HG02970 (cell line): ENCODE data around the gene SPOCK1.
"Not testable (repeated sequence)": the region's sequence is repeated elsewhere in the genome, so short reads cannot be mapped to it uniquely, and the experiment has no call there.

Source experiments
- ATAC-seq: cut with Tn5 transposase; IDR thresholded peaks from one replicate; pipeline ENCODE4 v1.9.1; 2021; ENCODE audit warnings: mild to moderate bottlenecking, moderate library complexity, moderate number of reproducible peaks; ENCODE audit not compliant: unreplicated experiment, low FRiP score

SPOCK1 gene

DNA sequence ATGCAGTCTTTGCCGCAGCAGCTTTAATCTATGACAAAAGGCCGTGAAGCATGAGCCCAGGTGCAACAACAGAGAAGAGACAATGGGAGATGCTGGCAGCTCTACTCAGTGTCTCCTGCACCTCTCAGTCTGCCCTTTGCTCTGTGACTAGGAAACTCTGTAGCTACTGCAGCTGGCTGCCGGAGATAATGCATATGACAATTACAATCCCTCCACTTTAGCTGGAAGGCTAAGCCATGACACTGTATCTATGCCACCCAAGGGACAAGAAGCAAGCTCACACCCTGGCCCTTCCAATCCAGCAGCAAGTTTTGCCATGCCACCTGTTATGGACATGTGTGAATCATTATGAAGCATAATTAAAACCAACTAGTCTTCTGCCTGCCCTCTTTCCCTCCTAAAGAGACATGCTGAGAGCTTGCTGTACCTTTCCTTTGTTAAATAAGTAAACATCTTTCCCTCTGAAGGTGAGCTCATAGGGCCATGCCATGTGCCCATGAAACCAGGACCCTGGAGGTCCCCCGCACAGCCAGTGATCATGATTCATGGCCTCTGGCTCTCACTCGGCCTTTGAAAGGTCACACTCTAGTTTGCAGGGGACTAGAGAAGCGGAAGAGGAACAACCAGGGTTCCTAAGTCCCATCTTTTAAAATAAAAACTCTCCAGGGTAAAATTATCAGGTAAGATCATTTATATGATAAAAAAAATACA, 219.4 kb downstream of the SPOCK1 start:
- no peak for ATAC-seq

DNA sequence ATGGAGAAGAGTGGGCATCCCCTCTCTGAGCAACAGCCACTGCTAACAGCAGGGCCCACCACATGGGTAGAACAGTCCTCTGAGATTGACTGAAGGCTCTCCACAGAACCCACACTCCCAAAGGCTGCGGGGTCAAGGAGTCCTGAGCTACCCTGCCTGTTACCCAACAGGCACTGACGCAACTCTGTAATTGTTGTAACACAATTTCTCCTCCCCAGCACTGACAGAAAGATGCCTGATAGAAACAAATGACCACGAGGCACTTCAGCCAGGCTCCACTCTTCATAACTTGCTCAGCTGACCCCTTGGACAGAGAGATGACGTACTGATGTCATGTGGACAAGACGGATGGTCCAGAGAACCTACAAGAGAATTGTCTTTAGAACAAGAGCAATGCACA, 220.7 kb downstream of the SPOCK1 start:
- no peak for ATAC-seq

GRCh38 chr5:137275083-137275482, 224.0 kb downstream of the SPOCK1 start:
- no peak for ATAC-seq

GRCh38 chr5:137273511-137273910, 225.6 kb downstream of the SPOCK1 start:
- no peak for ATAC-seq

DNA sequence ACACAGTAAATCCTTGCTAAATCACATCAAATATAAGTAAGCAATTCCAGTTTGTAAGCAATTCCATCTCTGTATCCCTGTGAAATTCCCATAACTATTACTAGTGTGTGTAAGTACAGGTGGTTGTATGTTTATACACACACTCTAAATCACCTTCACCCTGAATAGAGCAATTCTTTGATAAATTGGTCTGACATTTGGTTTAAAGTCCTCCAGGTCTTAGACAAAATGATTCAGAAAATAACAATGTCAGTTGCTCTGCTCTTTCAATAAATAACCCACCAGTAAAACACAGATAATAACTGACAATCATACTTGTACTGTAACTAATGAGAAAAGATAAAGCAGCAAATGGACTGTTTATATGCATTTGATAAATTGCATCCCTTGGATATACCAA, 226.3 kb downstream of the SPOCK1 start:
- no peak for ATAC-seq

- no peak for ATAC-seq
Measured at GRCh38 chr5:137269946-137270345, 229.2 kb downstream of the SPOCK1 start.

DNA sequence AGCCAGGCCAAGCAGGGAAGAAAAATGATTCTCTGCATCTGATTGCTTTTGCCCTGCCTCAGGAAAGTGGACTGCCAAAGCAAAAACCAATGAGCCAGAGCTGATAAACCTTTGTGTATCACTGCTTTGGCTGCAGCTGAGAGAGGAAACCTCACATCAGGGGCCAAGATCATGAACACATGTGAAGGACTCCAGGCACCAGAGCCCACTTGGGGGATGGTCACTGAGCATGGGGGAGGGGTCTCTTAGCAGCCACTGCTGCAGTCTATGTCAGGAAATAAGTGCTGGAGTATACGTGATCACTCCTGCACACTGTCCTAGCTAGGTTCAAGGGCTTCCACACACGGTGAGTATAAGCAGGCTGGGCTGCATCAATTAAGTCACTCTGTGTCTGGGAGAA, 229.9 kb downstream of the SPOCK1 start:
- ATAC-seq = no peak

DNA sequence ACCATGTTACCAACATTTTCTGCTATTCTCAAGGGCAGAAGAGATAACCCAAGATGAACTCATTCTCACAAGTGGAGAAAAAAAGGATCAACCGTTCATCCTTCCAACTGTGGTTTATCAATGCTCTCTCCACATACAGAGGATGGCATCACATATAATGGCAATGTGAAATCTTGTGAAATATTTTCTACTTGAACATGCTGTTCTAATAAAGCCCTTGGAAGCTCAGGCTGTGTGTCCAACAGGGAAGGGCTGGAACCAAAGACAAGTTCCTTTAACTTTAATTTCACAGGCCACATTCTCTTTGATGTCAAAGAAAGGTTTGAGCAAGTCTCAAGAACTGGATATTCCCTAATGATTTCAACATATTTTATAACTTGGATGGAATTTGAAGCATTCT, 230.5 kb downstream of the SPOCK1 start:
- ATAC-seq = no peak

DNA sequence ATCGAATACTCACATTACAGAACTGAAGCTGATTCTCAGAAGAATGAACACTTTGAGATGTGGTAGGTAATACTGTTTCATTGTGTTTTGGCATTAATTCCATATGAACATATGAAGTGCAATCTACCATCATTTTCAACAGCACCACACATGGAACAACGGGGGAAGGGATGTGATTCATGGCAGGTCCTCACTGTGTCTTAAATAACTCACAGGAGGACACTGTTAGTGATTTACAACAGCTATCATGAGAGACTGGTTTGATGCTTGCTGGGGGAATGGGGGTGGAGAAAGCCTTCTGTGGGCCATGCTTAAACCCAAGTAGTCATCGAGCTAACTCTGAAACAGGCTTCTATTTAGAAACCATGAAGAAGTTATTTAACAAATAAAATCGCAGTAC, 232.9 kb downstream of the SPOCK1 start:
- no peak for ATAC-seq

DNA sequence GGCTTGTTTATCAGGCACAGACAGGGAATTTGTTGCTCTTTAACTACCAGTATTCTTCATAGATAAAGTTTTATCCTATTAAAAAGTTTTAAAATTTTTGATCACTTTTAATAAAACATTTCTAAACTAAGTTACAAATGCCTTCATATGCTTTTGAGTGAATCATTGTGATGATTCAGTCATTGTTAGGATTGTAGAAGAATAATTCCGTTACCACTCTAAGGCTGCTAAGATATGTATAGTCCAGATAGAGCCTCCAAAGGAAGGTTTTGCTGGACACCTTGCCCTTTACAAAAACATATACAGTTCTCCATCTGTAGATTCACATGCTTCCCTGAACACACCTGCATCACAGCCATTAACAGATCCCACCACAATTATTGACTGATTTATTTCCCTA, 233.7 kb downstream of the SPOCK1 start:
- no peak for ATAC-seq

- ATAC-seq = no peak
Measured at GRCh38 chr5:137264573-137264972, 234.6 kb downstream of the SPOCK1 start.

DNA sequence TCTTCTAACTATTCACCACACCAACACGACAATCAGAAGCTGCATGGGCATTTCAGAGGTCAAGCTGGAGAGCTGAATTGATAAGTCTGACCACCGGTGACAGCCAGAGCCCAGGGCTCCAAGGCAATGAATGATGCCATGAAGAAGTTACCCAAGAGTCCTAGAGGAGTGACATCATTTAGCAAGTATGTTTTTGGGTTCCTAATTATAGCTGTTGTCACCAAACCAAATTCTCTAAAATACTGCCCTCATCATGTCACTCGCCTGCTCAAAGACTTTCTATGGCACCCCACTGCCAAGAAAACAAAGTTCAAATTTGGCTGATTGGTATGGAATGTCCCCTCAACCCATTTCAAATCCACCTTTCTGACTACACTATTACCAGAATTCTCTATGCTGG, 235.1 kb downstream of the SPOCK1 start:
- no peak for ATAC-seq

DNA sequence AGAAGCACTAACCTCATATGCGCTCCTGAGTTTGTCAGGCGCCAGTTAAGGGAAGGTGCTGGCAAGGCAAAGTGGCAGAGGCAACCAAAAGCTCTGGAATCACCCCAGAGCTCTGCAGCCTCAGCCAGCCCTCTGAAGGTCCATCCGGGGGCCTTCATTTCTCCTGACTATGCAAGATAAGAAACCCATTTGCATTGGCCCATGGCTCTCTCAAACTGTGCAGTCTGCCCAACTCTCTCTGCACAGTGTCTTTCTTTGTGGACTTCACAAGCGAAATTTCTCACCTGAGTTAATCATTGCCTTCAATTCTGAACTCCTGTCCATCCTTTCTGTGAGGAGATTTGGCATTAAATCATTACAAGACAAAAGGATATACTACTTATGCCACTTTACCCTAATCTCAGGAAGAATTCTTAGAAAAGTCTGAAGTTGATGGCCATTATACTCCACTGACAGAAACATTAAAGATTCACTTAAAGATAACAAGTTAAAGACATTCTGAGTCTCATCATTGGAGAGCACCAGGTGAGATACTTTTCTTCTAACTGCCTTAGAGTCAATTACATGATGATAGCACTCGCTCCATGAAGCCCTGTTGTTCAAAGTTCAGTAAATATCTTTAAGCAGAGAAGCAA, 235.6 kb downstream of the SPOCK1 start:
- no peak for ATAC-seq

GRCh38 chr5:137262818-137263217, 236.3 kb downstream of the SPOCK1 start:
- no peak for ATAC-seq

- no peak for ATAC-seq
Measured at GRCh38 chr5:137260820-137261695, 238.1 kb downstream of the SPOCK1 start.

DNA sequence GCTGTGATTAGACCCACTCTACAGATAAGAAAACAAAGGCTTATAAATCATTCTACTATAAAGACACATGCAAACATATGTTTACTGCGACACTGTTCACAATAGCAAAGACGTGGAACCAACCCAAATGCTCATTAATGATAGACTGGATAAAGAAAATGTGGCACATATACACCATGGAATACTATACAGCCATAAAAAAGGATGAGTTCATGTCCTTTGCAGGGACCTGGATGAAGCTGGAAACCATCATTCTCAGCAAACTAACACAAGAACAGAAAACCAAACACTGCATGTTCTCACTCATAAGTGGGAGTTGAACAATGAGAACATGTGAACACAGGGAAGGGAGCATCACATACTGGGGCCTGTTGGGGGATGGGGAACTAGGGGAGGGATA, 240.0 kb downstream of the SPOCK1 start:
- ATAC-seq = not testable (repeated sequence)

GRCh38 chr5:137254119-137255090, 244.7 kb downstream of the SPOCK1 start:
- ATAC-seq = no peak

- no peak for ATAC-seq
Measured at GRCh38 chr5:137252512-137252911, 246.6 kb downstream of the SPOCK1 start.

- ATAC-seq = no peak
Measured at GRCh38 chr5:137250421-137250820, 248.7 kb downstream of the SPOCK1 start.

- ATAC-seq = no peak
Measured at GRCh38 chr5:137248527-137248926, 250.6 kb downstream of the SPOCK1 start.
